GM19035 (cell line): Measurements from ENCODE around the gene MACROD2.

Experiments
- ATAC-seq: cut with Tn5 transposase; IDR thresholded peaks from one replicate; pipeline ENCODE4 v1.9.1; 2021; ENCODE audit not compliant: unreplicated experiment

The MACROD2 gene

GRCh38 chr20:14633507-14633906, 638.2 kb downstream of the MACROD2 start:
- ATAC-seq: no peak

- ATAC-seq: no peak
Measured at GRCh38 chr20:14634665-14635064, 639.3 kb downstream of the MACROD2 start.

- ATAC-seq: no peak
Measured at GRCh38 chr20:14637441-14637840, 642.1 kb downstream of the MACROD2 start.

GRCh38 chr20:14643146-14643545, 647.8 kb downstream of the MACROD2 start:
- ATAC-seq: no peak

- ATAC-seq: no peak
Measured at GRCh38 chr20:14643556-14643955, 648.2 kb downstream of the MACROD2 start.

GRCh38 chr20:14644306-14645097, 649.2 kb downstream of the MACROD2 start:
- ATAC-seq: no peak

GRCh38 chr20:14647016-14647415, 651.7 kb downstream of the MACROD2 start:
- no peak for ATAC-seq

- no peak for ATAC-seq
Measured at GRCh38 chr20:14649662-14650061, 654.3 kb downstream of the MACROD2 start.

- ATAC-seq: no peak
Measured at GRCh38 chr20:14657266-14658005, 662.1 kb downstream of the MACROD2 start.

GRCh38 chr20:14664101-14664500, 668.8 kb downstream of the MACROD2 start:
- no peak for ATAC-seq

GRCh38 chr20:14666696-14667095, 671.4 kb downstream of the MACROD2 start:
- ATAC-seq: no peak

GRCh38 chr20:14667226-14667625, 671.9 kb downstream of the MACROD2 start:
- ATAC-seq: no peak

- no peak for ATAC-seq
Measured at GRCh38 chr20:14672066-14672465, 676.8 kb downstream of the MACROD2 start.

- no peak for ATAC-seq
Measured at GRCh38 chr20:14673164-14673563, 677.8 kb downstream of the MACROD2 start.

GRCh38 chr20:14677455-14677854, 682.1 kb downstream of the MACROD2 start:
- no peak for ATAC-seq

- ATAC-seq: no peak
Measured at GRCh38 chr20:14685183-14685582, 689.9 kb downstream of the MACROD2 start.

- no peak for ATAC-seq
Measured at GRCh38 chr20:14687313-14687712, 692.0 kb downstream of the MACROD2 start.

- ATAC-seq: no peak
Measured at GRCh38 chr20:14688005-14688404, 692.7 kb downstream of the MACROD2 start.

- ATAC-seq: no peak
Measured at GRCh38 chr20:14691994-14692393, 696.7 kb downstream of the MACROD2 start.

GRCh38 chr20:14696478-14696877, 701.2 kb downstream of the MACROD2 start:
- no peak for ATAC-seq

- ATAC-seq: no peak
Measured at GRCh38 chr20:14696937-14697336, 701.6 kb downstream of the MACROD2 start.

GRCh38 chr20:14698125-14698524, 702.8 kb downstream of the MACROD2 start:
- ATAC-seq: no peak
